Measurements from ENCODE around the gene UQCC5.
"Not testable (repeated sequence)": the region's sequence is repeated elsewhere in the genome, so short reads cannot be mapped to it uniquely, and the experiment has no call there.

The UQCC5 gene

GRCh38 chr3:52523386-52524257, 12.8 kb upstream of the UQCC5 start:
- DNase-seq: no peak

DNA sequence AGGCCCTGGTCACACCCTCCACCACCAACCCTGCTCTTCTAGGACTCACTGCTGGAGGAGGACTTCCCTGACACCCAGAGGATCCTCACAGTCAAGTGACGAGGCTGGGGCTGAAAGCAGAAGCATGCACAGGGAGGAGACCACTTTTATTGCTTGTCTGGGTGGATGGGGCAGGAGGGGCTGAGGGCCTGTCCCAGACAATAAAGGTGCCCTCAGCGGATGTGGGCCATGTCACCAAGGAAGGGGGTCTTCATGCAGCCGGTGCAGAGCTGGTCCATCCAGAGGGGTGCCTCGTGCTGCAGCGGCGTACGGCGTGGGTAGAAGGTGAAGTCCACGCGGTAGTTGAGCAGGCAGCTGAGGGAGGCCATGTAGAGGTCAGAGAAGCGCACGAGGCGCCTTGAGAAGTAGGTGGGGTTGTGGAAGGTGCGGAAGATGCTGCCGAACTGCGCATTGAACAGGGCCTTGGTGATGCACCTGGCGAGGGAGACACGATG, 12.1 kb upstream of the UQCC5 start:
- DNase-seq: no peak

DNA sequence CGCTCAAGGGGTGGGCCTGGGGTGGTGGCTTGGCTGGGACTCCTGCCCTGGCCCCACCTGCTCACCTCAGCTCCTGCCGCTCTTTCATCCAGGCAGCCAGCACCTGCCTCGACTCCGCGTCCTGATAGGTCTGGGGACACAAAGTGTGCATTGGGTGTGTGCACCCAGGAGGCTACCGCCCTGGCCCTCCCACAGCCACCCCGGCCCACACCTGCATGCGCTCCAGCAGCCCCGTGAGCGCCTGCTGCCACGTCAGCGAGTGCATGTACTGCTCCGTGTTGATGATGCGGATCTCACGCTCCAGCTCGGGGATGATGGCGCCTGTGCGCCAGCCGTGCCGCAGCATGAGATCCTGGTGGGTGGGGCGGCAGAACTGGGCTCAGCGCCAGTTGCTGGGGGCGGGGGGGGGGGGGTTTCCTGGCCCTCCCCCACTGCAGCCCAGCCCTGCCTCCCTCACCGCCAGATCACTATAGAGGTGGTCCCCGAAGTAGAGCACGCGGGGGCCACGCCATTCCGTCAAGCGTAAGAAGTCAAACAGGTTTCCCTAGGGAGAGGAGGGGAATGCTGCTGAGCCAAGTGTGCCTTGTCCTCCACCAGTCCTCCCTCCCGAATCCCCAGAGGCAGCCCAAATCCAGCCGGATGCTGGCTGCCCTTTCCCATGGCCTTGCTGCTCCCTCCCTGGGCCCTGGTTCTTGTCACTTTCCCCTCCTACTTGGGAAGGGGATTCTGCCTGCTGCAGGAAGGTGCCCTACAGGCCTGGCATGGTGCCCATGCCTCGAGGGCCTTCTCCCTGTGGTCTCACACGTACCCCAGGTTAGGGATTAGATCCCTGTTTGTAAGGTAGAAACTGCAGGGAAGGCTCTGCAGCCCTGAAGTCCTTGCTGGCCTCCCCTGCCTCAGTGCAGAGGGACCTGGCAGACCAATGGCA, 11.4 kb upstream of the UQCC5 start:
- DNase-seq: no peak

DNA sequence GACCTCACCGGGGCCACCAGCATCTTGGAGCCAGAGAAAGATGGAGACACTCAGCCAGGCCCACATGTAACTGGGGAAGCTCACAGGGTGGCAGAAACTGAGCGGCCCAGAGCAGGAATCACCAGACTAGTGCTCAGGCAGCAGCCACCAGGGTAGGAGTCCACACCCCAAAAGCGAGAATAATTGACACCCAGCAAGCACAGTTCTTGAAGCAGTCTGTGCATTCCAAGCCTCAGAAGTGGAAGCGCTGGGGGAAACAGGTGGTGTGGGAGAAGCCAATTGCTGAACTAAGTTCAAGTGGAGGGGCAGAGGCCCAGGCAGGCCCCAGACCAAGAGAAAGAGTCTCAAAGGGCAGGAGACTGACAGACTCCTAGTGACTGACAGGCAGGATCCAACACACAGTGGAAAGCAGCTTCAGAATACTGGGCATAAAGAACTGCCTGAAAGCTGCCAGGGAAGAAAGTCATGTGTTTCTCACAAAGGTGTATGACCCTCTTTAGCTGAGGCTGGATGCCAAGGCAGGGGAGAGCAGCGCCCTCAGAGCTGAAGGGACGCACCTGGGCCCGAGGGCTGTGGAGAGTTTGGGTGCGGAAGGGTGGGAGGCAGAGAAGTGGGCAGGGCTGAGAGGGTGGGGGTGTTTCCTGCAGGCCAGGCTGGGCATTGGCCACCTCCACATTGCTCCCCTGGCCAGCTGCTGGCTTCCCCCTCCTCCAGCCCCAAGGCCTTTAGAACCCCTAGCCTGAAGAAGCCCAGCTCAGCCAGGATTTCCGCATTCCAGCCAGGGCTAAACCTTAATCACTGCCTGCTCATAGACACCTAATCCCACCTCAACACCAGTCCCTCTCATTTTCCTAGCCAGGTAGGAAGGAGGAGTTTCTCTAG, 10.5 kb upstream of the UQCC5 start:
- no peak for DNase-seq

GRCh38 chr3:52526671-52527038, 9.8 kb upstream of the UQCC5 start:
- not testable (repeated sequence) for DNase-seq

DNA sequence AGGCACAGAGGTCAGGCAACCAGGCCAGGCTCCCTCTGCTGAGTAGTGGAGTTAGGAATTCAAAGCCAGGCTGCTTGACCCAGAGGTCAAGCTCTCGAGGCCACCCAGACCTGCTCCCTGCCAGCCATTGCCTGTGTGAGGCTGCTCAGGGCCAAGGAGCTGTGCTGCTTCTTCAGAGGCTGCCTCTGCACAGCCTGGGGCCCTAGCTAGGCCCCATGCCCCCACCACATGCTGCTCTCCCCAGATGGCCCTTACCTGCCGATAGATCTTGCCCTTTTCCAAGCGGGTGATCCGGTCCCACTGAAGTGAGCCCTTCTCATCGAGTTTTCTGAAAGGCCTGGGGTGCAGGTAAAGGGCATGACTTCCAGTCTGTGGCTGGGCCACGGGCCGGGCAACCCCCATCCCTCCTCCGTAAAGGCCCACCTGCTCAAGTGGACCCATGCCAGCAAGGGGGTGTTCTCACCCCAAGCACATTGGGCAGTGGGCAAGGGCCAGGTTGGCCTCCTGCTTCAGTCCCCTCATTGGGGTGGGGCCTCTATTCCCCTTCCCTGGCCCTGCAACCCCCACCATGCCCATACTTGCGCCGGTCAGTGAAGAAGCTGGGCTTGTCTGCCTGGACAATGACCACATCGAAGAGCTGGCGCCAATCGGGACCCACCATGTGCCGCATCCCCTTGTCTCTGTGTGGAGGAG, 9.2 kb upstream of the UQCC5 start:
- no peak for DNase-seq

- no peak for DNase-seq
These were observed 8.4 kb upstream of the UQCC5 start for GRCh38 chr3:52527732-52528585.

GRCh38 chr3:52528586-52529375, 7.6 kb upstream of the UQCC5 start:
- DNase-seq: no peak

- DNase-seq: no peak
These were observed 6.8 kb upstream of the UQCC5 start for GRCh38 chr3:52529376-52530333.

DNA sequence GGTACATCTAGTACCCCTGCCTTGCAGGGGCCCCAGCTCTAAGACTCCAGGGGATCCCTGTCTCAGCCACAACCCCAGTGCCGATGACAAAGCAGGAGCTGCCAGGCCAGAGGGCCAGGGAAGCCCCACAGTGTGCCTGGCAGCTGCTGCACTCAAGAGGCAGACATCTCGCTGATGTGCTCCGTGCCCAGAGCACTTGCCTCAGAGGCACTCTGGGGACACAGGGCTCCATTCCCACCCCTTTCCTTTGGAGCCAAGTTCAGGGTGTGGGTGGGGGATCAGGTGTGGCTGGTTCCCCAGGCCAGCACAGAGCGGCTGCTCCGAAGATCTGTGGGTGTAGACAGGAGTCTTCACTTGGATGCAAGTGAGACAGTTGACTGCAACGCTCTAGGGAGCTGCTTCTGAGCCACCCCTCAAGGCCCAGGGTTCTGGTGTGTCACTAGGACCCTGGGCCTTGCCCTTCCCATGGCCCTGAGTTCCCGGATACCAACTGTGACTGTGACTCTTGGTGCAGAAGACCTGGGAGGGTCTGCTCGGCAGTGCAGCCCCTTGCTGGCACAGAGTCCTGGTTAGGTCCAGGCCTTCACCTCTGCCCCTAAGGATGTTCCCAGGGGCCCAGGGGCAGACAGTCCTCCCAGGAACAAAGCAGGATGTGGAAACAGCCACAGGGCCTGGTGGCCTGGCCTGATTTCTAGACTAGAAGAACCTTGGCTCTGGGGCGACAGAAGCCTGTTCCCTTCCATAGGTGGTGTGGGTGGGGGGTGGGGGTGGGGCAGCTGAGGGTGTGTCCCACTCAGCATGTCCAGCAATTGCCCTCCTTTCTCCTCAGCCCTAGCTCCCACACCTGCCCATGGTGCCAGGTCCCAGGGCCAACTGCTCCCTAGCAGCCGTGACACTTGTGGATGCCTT, 5.2 kb upstream of the UQCC5 start:
- no peak for DNase-seq

DNA sequence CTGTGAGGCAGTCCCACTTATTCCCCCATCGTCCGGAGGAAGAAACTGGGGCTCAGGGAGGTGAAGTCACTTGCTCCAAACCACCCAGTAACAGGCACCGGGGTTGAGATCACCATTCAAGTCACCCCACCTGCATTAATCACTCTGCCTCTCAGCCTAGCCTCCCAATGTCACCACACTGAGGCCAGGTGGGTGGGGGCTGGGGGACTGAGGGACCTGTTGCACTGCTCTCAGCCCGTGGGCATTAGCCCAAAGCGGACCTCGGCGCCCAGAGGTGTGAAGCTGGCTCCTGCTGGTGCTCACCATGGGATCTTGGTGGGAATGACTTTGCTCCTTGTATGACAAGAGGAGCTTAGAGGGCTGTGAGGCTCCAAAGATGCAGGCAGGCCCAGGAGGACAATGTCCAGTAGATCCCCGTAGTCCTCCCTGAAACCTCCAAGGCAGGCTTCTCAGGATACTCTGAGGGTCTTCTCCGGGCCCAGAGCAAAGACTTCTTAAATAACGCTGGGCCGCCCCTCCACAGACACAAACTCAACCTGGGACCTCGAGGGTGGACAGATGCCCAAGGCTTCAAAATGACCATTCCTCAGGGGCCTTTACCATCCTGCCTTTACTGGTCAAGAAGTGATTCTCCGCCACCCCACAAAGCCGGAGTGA, 4.4 kb upstream of the UQCC5 start:
- DNase-seq: no peak

DNA sequence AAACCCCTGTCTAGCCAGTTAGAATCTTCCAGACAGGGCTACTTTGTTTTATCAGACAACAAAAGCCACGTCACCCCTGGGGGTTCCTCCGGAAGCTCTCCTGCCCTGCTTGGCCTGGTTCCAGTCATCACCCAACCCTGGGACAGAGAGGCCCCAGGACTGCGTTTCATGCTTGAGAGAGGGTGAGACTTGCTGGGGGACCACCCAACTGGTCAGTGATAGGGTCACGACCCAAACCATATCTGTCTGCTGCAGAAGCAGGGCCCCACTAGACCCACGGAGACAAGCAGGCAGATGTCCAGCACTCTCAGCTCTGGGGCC, 3.9 kb upstream of the UQCC5 start:
- peak; percentile 36 for DNase-seq

DNA sequence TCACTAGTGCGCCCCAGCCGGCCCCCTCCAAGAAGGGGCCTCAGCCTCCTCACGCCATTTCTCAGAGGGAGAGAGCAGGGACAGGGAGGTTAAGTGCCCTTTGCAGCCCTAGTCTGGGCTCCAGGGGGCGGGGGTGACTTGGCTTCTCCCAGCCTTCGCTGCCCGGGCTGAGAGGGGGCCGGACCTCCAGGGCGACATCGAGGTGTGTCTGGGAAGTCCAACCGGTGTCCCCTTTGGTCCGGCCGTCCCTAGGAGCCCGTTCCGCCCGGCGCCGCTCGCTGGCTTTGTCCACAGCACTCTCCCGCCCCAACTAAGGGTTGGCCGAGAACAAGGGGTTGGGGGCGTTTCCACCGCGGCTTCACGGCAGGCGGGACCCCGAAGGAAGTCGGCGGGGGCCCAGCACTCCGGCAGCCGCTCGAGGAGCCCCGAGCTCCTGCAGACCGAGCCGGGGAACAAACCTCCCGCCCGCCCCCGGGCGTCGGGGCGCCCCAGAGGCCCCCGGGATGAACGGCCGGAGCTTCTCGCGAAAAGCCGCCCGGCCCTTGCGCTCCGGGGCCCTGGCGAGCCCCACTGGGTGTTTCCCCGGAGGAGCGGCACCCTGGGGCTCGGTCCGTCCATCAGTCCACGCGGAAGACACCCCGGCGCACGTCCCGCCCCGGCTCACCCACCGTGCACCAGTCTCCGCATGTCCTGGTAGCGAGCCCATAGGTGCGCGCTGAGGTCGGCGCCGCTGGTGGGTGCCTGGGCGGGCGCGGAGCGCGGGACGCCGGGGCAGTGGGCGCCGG, 3.4 kb upstream of the UQCC5 start:
- DNase-seq: peak; percentile 23

GRCh38 chr3:52533623-52534280, 2.7 kb upstream of the UQCC5 start, which contains the start of gene NT5DC2:
Gene NT5DC2 (minus strand): TSS chr3:52533857. CDS start chr3:52533737, 120 bp downstream.
- peak; percentile 83 for DNase-seq

GRCh38 chr3:52534281-52535183, 1.9 kb upstream of the UQCC5 start:
- no peak for DNase-seq

Data from activated CD4-positive, alpha-beta T cell treated with anti-CD3 and anti-CD28 coated beads, Interleukin-2, Interleukin-6, amounts not matched to agents 100 ng/mL and 50 ng/mL, durations not matched to agents 16 hours and 8 hours (primary cell).